ENCODE data around the gene MYBBP1A.

Gene MYBBP1A

GRCh38 chr17:4520060-4520893, 34.9 kb downstream of the MYBBP1A start:
- no peak for DNase-seq (ENCODE audit: low read depth, low spot score)

- DNase-seq (ENCODE audit: low read depth, low spot score) = no peak
Observed at GRCh38 chr17:4519361-4519788, 35.8 kb downstream of the MYBBP1A start.

- DNase-seq (ENCODE audit: low read depth, low spot score) = no peak
Observed at GRCh38 chr17:4518901-4519300, 36.3 kb downstream of the MYBBP1A start.

- DNase-seq (ENCODE audit: low read depth, low spot score) = no peak
Observed at GRCh38 chr17:4516735-4517134, 38.4 kb downstream of the MYBBP1A start.

- DNase-seq (ENCODE audit: low read depth, low spot score) = no peak
Observed at GRCh38 chr17:4515501-4515900, 39.7 kb downstream of the MYBBP1A start.

- DNase-seq (ENCODE audit: low read depth, low spot score) = no peak
Observed at GRCh38 chr17:4514779-4515178, 40.4 kb downstream of the MYBBP1A start.

GRCh38 chr17:4514206-4514605, 41.0 kb downstream of the MYBBP1A start:
- peak; percentile 89 for DNase-seq (ENCODE audit: low read depth, low spot score)

- DNase-seq (ENCODE audit: low read depth, low spot score) = peak; percentile 74
Observed at GRCh38 chr17:4513113-4514032, 41.8 kb downstream of the MYBBP1A start.

GRCh38 chr17:4512156-4513112, 42.8 kb downstream of the MYBBP1A start:
- no peak for DNase-seq (ENCODE audit: low read depth, low spot score)

- no peak for DNase-seq (ENCODE audit: low read depth, low spot score)
Observed at GRCh38 chr17:4511199-4511932, 43.8 kb downstream of the MYBBP1A start.

- no peak for DNase-seq (ENCODE audit: low read depth, low spot score)
Observed at GRCh38 chr17:4510618-4510941, 44.6 kb downstream of the MYBBP1A start.

GRCh38 chr17:4509923-4510617, 45.1 kb downstream of the MYBBP1A start:
- DNase-seq (ENCODE audit: low read depth, low spot score) = no peak

GRCh38 chr17:4509401-4509800, 45.8 kb downstream of the MYBBP1A start:
- no peak for DNase-seq (ENCODE audit: low read depth, low spot score)

- DNase-seq (ENCODE audit: low read depth, low spot score) = no peak
Observed at GRCh38 chr17:4508207-4508606, 47.0 kb downstream of the MYBBP1A start.

GRCh38 chr17:4507361-4508111, 47.6 kb downstream of the MYBBP1A start:
- no peak for DNase-seq (ENCODE audit: low read depth, low spot score)

- no peak for DNase-seq (ENCODE audit: low read depth, low spot score)
Observed at GRCh38 chr17:4506892-4507291, 48.3 kb downstream of the MYBBP1A start.

GRCh38 chr17:4506175-4506813, 48.9 kb downstream of the MYBBP1A start:
- DNase-seq (ENCODE audit: low read depth, low spot score) = no peak

- DNase-seq (ENCODE audit: low read depth, low spot score) = peak; percentile 89
Observed at GRCh38 chr17:4505187-4505586, 50.0 kb downstream of the MYBBP1A start.

- no peak for DNase-seq (ENCODE audit: low read depth, low spot score)
Observed at GRCh38 chr17:4504188-4504587, 51.0 kb downstream of the MYBBP1A start.

Data from ELF-1 (cell line).